ENCODE data around the gene C1QL1. TPM values are rescaled to one million over a fixed set of nuclear protein-coding genes. Genes with fewer than 3 reads are reported as not detected.

C1QL1 gene
- total RNA-seq, 2 donors from 2014 or later, result 2.3 to 2.9 TPM

GRCh38 chr17:44983563-44983962, 15.5 kb upstream of the C1QL1 start:
- Histone ChIP-seq H3K4me1 (peaks cover 36% of the 10 kb centered on the region), H3K4me3 (no peak overlapping the region), H3K9me3 (no peaks in the 10 kb centered on the region), H3K36me3 (replicated peaks in 1 of 2; ENCODE audit: insufficient read depth in 1 of 2, low read depth in 2 of 2) (no peaks in the 10 kb centered on the region), H3K27me3 (no peaks in the 10 kb centered on the region), H3K27ac (no peak overlapping the region)
- DNase-seq, result no peak
- TF ChIP-seq CTCF (IDR thresholded peaks at IDR 0.05) (no peak), POLR2A (IDR thresholded peaks at IDR 0.05) (no peak)
- 53 to 68% methylated on average over 2 to 4 of the region's 4 CpGs for WGBS, 2 donors
- ATAC-seq, result no peak
- intact Hi-C loops (cut with DNase I), result no loop called here

GRCh38 chr17:44982113-44982702, 14.1 kb upstream of the C1QL1 start:
- Histone ChIP-seq H3K27ac (peak overlapping the region in 3 of 4 donors; percentile 54 to 75 (median 60)), H3K4me1 (peaks cover 22% of the 10 kb centered on the region), H3K27me3 (no peaks in the 10 kb centered on the region), H3K9me3 (no peaks in the 10 kb centered on the region), H3K36me3 (replicated peaks in 1 of 2; ENCODE audit: insufficient read depth in 1 of 2, low read depth in 2 of 2) (no peaks in the 10 kb centered on the region), H3K4me3 (no peak overlapping the region)
- 88 to 89% methylated on average over 3 of the region's 3 CpGs for WGBS, 2 donors
- ATAC-seq, result no peak
- no peak for TF ChIP-seq POLR2A (IDR thresholded peaks at IDR 0.05)
- TF ChIP-seq CTCF (IDR thresholded peaks at IDR 0.05), result no peak
- DNase-seq, result no peak
- intact Hi-C loops (cut with DNase I), result no loop called here

DNA sequence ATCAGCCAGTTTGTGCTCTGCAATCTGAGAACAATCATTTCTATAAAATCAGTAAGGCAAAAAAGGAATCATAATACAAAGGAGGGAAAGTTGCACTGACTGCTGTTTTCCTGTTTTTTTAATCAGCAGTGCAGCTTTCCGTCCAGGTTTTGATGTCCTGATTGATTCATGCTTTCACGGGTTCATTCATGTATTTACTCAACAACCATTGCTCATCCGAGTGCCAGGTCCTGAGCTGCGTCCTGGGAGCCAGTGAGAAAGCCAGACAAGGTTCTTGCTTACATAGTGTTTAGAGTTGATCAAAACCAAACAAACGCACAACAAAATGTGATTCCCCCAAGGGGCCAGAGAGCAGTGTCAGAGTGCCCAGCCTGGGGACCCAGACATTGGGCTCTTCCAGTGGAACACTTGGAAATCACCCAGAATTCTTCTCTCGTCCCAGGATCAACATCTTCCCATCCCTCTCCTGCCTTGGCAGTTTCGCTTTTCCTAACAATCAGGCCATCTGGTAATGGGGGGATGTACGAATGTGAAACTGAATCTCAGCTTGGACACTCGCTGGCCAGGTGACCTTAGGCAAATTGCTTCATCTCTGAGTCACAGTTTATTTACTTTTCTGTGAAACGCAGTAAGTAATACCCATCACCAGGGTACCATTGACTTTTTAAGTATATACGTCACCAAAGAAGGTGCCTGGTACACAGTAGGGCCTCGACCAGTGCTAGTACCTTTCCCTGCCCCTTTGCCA, 13.3 kb upstream of the C1QL1 start:
- no peak for TF ChIP-seq POLR2A (IDR thresholded peaks at IDR 0.05)
- TF ChIP-seq CTCF (IDR thresholded peaks at IDR 0.05), result no peak
- peak in 2 of 4 donors; percentile 33 to 47 for DNase-seq
- Histone ChIP-seq H3K27me3 (no peaks in the 10 kb centered on the region), H3K36me3 (replicated peaks in 1 of 2; ENCODE audit: insufficient read depth in 1 of 2, low read depth in 2 of 2) (no peaks in the 10 kb centered on the region), H3K4me1 (peaks cover 20% of the 10 kb centered on the region), H3K9me3 (no peaks in the 10 kb centered on the region), H3K27ac (peak overlapping the region; percentile 54 to 75 (median 58)), H3K4me3 (no peak overlapping the region)
- peak; percentile 65 for ATAC-seq
- intact Hi-C loops (cut with DNase I), result no loop called here
- WGBS, 2 donors, result 19 to 25% methylated on average over 11 to 12 of the region's 12 CpGs

- DNase-seq (peak in 2 of 4 donors; percentile 21 to 25), ATAC-seq (no peak)
- intact Hi-C loops (cut with DNase I), result no loop called here
- Histone ChIP-seq H3K36me3 (replicated peaks in 1 of 2; ENCODE audit: insufficient read depth in 1 of 2, low read depth in 2 of 2) (no peaks in the 10 kb centered on the region), H3K4me3 (no peak overlapping the region), H3K27me3 (no peaks in the 10 kb centered on the region), H3K27ac (no peak overlapping the region), H3K9me3 (no peaks in the 10 kb centered on the region), H3K4me1 (peaks cover 20% of the 10 kb centered on the region)
- TF ChIP-seq POLR2A (IDR thresholded peaks at IDR 0.05) (no peak), CTCF (IDR thresholded peaks at IDR 0.05) (no peak)
- 48 to 57% methylated on average over 8 to 9 of the region's 9 CpGs for WGBS, 2 donors
Measured at GRCh38 chr17:44979426-44979995, 11.4 kb upstream of the C1QL1 start.

All from body of pancreas (tissue), 4 donors.